ENCODE measurements around the gene CPA4. TPM values are rescaled to one million over a fixed set of nuclear protein-coding genes. Genes with fewer than 3 reads are reported as not detected.
A peak's percentile ranks its signal among the peaks of the same experiment; 100 is the strongest.

The CPA4 gene
- total RNA-seq, 6 experiments from 2014 or later = not detected

DNA sequence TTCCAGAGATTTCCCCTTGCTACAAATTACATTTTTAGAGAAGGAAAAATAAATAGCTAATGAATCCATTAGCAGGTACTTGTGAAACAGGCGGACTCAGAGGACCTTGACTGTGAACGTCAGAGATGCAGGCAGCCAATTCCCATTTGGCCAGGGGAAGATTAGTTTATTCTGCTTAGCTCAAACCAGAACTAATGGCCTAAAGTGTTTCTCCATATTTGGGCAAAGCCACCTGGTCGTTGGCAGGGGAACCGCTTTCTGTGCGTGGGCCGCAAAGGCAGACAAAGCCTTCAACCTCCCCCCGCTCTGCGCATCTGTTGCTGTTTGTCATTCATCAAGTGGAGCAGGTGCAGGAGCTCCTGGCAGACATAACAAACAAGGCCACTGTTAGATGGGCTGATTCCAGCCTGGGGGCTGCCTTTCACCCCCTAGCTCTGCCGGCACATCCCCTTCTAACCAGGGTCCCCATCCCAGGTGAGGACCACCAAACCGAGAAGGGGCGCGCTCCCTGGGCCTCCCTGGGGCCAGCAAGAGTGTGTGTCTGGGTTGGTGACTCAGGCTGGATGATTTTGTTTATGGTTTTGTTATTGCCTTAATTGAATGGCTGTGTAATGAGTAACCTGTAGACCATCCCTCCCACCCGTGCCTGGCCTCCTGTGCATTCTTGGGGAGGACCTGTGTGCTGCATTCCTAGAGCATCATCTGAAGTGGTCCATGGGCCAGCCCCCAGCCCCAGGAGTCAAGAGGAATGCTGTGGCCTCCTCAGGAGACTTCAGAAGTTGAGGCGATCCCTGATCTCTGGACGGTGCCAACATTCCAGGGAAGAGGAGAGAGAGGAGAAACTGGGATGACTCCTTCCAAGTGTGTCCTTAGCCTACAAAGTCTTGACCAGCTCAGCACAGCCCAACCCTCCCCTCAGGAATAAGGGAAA is 72.8 kb downstream of the CPA4 start:
- Histone ChIP-seq H3K36me3 (no peaks in the 10 kb centered on the region), H3K4me3 (no peak overlapping the region), H3K9me3 (no peaks in the 10 kb centered on the region), H3K27me3 (no peaks in the 10 kb centered on the region), H3K27ac (no peak overlapping the region), H3K4me1 (no peaks in the 10 kb centered on the region)
- TF ChIP-seq POLR2A (IDR thresholded peaks at IDR 0.05) (no peak), CTCF (IDR thresholded peaks at IDR 0.05) (no peak)
- 82% methylated on average over 6 of the region's 15 CpGs for WGBS (ENCODE audit: insufficient coverage, low coverage, low lambda C conversion rate, missing lambda C conversion rate)
- ATAC-seq (no peak), DNase-seq (peak in 1 of 3 donors; percentile 15)
- intact Hi-C loops (cut with DNase I) = no loop called here

- no peak overlapping the region for H3K4me3 ChIP-seq
- no peak for TF ChIP-seq CTCF (IDR thresholded peaks at IDR 0.05)
- TF ChIP-seq POLR2A (IDR thresholded peaks at IDR 0.05) = no peak
- intact Hi-C loops (cut with DNase I) = no loop called here
- no peaks in the 10 kb centered on the region for H3K27me3 ChIP-seq
- H3K9me3 ChIP-seq = no peaks in the 10 kb centered on the region
- WGBS (ENCODE audit: insufficient coverage, low coverage, low lambda C conversion rate, missing lambda C conversion rate) = 72% methylated on average over 4 of the region's 6 CpGs
- H3K4me1 ChIP-seq = no peaks in the 10 kb centered on the region
- ATAC-seq = no peak
- H3K27ac ChIP-seq = no peak overlapping the region
- no peaks in the 10 kb centered on the region for H3K36me3 ChIP-seq
- peak in 1 of 3 donors; percentile 31 for DNase-seq
These were observed 73.6 kb downstream of the CPA4 start for GRCh38 chr7:130366564-130366963.

DNA sequence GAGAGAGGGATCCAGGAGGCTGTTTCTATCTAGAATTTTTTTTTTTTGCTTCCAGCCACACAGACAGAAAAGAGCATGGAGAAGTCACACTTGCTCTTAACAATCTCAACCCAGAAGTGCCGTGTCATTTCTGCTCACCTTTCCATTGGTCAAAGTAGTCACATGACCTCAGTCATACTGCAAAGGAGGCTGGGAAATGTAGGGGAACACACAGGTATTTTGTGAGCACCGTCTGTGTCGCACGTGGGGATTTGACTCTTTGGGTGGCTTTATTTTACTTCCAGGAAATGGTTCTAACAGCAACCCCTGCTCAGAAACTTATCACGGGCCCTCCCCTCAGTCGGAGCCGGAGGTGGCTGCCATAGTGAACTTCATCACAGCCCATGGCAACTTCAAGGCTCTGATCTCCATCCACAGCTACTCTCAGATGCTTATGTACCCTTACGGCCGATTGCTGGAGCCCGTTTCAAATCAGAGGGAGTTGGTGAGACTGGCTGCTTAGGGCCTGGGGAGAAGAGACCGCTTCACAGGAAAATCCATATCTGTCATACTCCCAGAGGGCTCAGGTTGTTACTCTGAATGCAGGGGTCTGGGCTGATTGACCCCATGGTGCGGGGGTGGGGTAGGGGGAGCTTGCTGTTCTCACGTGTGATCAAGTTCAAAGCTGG is 74.3 kb downstream of the CPA4 start:
- intact Hi-C loops (cut with DNase I) = no loop called here
- TF ChIP-seq CTCF (IDR thresholded peaks at IDR 0.05) = no peak
- no peak for TF ChIP-seq POLR2A (IDR thresholded peaks at IDR 0.05)
- Histone ChIP-seq H3K4me1 (no peaks in the 10 kb centered on the region), H3K36me3 (no peaks in the 10 kb centered on the region), H3K27me3 (no peaks in the 10 kb centered on the region), H3K27ac (no peak overlapping the region), H3K9me3 (no peaks in the 10 kb centered on the region), H3K4me3 (no peak overlapping the region)
- DNase-seq (peak in 1 of 3 donors; percentile 16), ATAC-seq (no peak)
- WGBS (ENCODE audit: insufficient coverage, low coverage, low lambda C conversion rate, missing lambda C conversion rate) = 73% methylated on average over 8 of the region's 13 CpGs

- Histone ChIP-seq H3K9me3 (no peaks in the 10 kb centered on the region), H3K27me3 (no peaks in the 10 kb centered on the region), H3K4me1 (peaks cover 0 to 5% (median 0%) of the 10 kb centered on the region in 4 donors), H3K4me3 (no peak overlapping the region), H3K36me3 (no peaks in the 10 kb centered on the region), H3K27ac (no peak overlapping the region)
- no peak for ATAC-seq
- 82% methylated on average over 13 of the region's 19 CpGs for WGBS (ENCODE audit: insufficient coverage, low coverage, low lambda C conversion rate, missing lambda C conversion rate)
- TF ChIP-seq POLR2A (IDR thresholded peaks at IDR 0.05) (no peak), CTCF (IDR thresholded peaks at IDR 0.05) (no peak)
- intact Hi-C loops (cut with DNase I) = no loop called here
- DNase-seq = peak in 1 of 3 donors; percentile 32
These were observed 75.1 kb downstream of the CPA4 start for GRCh38 chr7:130367836-130368746.
